ENCODE data around the gene MAPKAP1. TPM values are rescaled to one million over a fixed set of nuclear protein-coding genes. Genes with fewer than 3 reads are reported as not detected.

Gene MAPKAP1
- total RNA-seq, 1 donor from 2014 or later = 84.9 TPM

DNA sequence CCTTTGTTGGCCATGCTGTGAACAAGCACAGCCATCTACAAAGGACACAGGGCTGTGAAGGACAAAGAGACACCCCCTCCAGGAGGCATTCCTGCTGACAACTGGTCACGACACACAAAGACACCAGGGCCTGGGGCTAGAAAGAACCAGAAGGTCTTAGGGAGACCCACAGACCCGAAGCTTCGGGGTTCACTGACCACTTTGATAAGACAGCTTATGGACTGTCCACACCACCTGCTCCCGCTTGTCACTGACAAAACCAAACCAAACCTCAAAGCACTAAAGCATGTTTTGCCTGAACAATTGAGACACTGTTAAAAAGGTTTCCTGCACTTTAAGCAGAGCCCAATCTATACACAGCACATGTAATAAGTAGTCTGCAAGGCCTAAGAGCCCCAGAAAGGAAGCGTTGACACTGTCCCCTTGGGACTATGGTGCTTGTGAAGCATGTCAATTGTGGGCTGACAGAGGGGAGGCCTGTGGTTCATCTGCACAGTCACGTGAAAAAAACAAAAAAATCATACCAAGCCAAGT is 260.4 kb downstream of the MAPKAP1 start:
- Mint-ChIP-seq H3K4me3 (peak overlapping the region; percentile 68), H3K27me3 (no peaks in the 10 kb centered on the region), H3K36me3 (ENCODE audit: low read depth) (peaks cover 32% of the 10 kb centered on the region), H3K9me3 (no peaks in the 10 kb centered on the region), H3K4me1 (peaks cover 44% of the 10 kb centered on the region), H3K27ac (peak overlapping the region; percentile 74)
- TF ChIP-seq, protein P1, sequence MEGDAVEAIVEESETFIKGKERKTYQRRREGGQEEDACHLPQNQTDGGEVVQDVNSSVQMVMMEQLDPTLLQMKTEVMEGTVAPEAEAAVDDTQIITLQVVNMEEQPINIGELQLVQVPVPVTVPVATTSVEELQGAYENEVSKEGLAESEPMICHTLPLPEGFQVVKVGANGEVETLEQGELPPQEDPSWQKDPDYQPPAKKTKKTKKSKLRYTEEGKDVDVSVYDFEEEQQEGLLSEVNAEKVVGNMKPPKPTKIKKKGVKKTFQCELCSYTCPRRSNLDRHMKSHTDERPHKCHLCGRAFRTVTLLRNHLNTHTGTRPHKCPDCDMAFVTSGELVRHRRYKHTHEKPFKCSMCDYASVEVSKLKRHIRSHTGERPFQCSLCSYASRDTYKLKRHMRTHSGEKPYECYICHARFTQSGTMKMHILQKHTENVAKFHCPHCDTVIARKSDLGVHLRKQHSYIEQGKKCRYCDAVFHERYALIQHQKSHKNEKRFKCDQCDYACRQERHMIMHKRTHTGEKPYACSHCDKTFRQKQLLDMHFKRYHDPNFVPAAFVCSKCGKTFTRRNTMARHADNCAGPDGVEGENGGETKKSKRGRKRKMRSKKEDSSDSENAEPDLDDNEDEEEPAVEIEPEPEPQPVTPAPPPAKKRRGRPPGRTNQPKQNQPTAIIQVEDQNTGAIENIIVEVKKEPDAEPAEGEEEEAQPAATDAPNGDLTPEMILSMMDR (IDR thresholded peaks at IDR 0.05) = no peak
- intact Hi-C loops (cut with micrococcal nuclease) = loop anchor here (1.0 to 5.0 kb wide), 3 partner anchors 38 to 301 kb away; partner anchors contain the start of gene PBX3
- DNase-seq (peak; percentile 52), ATAC-seq (ENCODE audit: low read depth) (peak; percentile 100)
- ChIA-PET CTCF (no interaction called here), POLR2A (no interaction called here)

DNA sequence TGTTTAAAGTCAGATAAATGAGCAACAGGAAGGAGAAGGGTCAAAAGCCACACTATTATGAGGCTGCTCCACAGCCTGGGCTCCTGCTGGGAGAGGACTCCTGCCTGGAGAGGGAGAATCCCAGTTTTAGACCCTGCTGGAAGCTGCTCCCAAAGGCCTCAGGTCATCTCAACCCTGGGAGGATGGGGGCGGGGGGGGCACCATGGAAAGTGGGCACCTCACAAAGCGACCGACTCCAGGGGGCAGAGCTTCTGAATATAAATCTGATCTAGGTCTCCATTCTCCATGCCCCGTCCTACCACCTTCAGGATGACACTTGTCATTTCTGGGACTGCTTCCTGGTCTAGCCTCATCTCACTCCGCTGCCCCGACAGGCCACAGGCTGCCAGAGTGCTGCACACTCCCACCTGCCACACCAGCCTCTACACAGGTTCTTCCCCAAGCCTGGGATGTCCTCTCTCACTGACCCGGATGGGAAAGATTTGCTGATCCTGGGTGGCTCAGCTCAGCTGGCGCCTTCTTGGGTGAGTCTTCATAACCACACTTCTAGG is 262.0 kb downstream of the MAPKAP1 start:
- ChIA-PET CTCF (no interaction called here), POLR2A (no interaction called here)
- TF ChIP-seq, protein P1 (IDR thresholded peaks at IDR 0.05) = no peak
- DNase-seq (no peak), ATAC-seq (ENCODE audit: low read depth) (no peak)
- peaks cover 44% of the 10 kb centered on the region for H3K4me1 Mint-ChIP-seq
- H3K27ac Mint-ChIP-seq = no peak overlapping the region
- H3K36me3 Mint-ChIP-seq (ENCODE audit: low read depth) = peaks cover 38% of the 10 kb centered on the region
- no peaks in the 10 kb centered on the region for H3K9me3 Mint-ChIP-seq
- H3K27me3 Mint-ChIP-seq = no peaks in the 10 kb centered on the region
- H3K4me3 Mint-ChIP-seq = no peak overlapping the region
- intact Hi-C loops (cut with micrococcal nuclease) = loop anchor here (5.0 kb wide), 1 partner anchor 302 kb away; the partner anchor contains the start of gene PBX3

DNA sequence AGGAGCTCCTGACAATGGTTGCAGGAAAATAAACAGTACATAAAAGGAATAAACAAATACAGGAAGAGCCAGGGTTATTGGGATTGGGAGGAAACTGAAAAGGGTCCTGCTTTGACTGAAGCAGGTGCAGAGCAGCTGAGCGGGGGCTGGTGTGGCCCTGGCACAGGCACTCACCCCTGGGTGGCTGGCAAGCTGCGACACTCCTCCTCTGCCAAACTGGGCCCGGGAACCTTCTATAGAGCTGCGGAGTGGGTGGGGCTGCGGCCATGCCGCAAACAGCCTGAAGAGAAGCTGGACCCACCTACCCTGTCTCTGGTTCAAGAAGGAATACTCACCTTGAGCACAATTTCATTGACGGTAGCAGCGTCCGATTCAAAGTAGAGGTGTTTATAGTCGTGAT is 262.8 kb downstream of the MAPKAP1 start:
- H3K27me3 Mint-ChIP-seq = no peaks in the 10 kb centered on the region
- no peaks in the 10 kb centered on the region for H3K9me3 Mint-ChIP-seq
- intact Hi-C loops (cut with micrococcal nuclease) = no loop called here
- CTCF ChIA-PET = no interaction called here
- H3K27ac Mint-ChIP-seq = no peak overlapping the region
- TF ChIP-seq, protein P1 (IDR thresholded peaks at IDR 0.05) = no peak
- POLR2A ChIA-PET = no interaction called here
- H3K4me3 Mint-ChIP-seq = no peak overlapping the region
- no peak for DNase-seq
- peaks cover 36% of the 10 kb centered on the region for H3K4me1 Mint-ChIP-seq
- peaks cover 47% of the 10 kb centered on the region for H3K36me3 Mint-ChIP-seq (ENCODE audit: low read depth)
- no peak for ATAC-seq (ENCODE audit: low read depth)

DNA sequence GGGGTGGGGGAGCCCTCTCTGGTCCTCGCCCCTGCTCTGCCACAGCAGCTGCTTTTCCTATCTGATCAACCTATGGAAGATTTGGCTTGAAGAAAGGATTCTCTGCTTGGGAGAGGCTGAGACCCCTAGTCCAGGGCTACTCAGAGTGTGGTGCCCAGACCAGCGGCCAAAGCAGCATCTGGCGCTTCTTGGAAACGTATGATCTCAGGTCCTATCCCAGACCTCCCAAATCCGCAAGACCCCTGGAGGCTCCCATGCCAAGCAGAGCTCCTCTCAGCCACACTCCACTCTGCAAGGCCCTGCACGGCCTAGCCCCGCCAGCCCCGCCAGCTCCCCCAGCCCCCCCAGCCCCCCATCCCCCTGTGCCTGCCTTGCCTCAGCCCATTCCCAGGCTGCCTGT is 263.6 kb downstream of the MAPKAP1 start:
- Mint-ChIP-seq H3K4me3 (no peak overlapping the region), H3K9me3 (no peaks in the 10 kb centered on the region), H3K27ac (no peak overlapping the region), H3K27me3 (no peaks in the 10 kb centered on the region), H3K4me1 (peaks cover 31% of the 10 kb centered on the region), H3K36me3 (ENCODE audit: low read depth) (peaks cover 50% of the 10 kb centered on the region)
- no peak for ATAC-seq (ENCODE audit: low read depth)
- DNase-seq = no peak
- ChIA-PET CTCF (no interaction called here), POLR2A (no interaction called here)
- intact Hi-C loops (cut with micrococcal nuclease) = no loop called here
- TF ChIP-seq, protein P1 (IDR thresholded peaks at IDR 0.05) = no peak

DNA sequence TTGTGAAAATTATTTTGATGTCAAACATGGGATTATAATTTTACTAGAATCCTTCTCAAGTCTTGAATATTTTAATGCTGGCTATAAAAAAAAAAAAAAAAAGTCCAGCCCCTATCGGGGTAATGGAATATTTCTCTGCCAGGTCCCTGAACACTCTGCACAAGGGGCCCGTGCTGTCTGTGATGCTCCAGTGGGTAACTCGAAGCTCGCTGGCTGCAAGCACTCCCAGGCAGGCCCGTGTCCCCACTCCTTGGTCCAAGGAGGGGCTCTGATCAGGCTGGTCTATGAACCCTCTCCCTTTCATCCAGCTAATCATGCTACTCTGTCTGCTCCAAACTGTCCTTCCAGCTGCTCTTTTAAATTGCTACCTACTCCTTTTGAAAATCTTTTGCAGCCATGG is 264.6 kb downstream of the MAPKAP1 start:
- Mint-ChIP-seq H3K36me3 (ENCODE audit: low read depth) (peaks cover 59% of the 10 kb centered on the region), H3K27ac (no peak overlapping the region), H3K4me1 (peaks cover 22% of the 10 kb centered on the region), H3K27me3 (no peaks in the 10 kb centered on the region), H3K9me3 (no peaks in the 10 kb centered on the region), H3K4me3 (no peak overlapping the region)
- ATAC-seq (ENCODE audit: low read depth) (no peak), DNase-seq (no peak)
- POLR2A ChIA-PET = interaction anchor here (0.6 kb wide), 1 partner anchor 316 kb away, joined by 6 read pairs; no protein-coding TSS in a partner anchor
- TF ChIP-seq, protein P1 (IDR thresholded peaks at IDR 0.05) = no peak
- CTCF ChIA-PET = no interaction called here
- intact Hi-C loops (cut with micrococcal nuclease) = no loop called here
